ENCODE data around the gene TMEM203.

The TMEM203 gene

GRCh38 chr9:137223078-137223970, 17.9 kb upstream of the TMEM203 start:
- DNase-seq (ENCODE audit: low spot score), result peak; percentile 99
- no peak for TF ChIP-seq CTCF (IDR thresholded peaks at IDR 0.05; ENCODE audit: borderline replicate concordance, control extremely low read depth, extremely low read depth, insufficient read depth, missing control alignments)
- in situ Hi-C loops (cut with MboI; ENCODE audit: low sequenced_read_pairs, unreplicated experiment), result no loop called here

- TF ChIP-seq CTCF (IDR thresholded peaks at IDR 0.05; ENCODE audit: borderline replicate concordance, control extremely low read depth, extremely low read depth, insufficient read depth, missing control alignments), result peak; percentile 4
- in situ Hi-C loops (cut with MboI; ENCODE audit: low sequenced_read_pairs, unreplicated experiment), result no loop called here
- DNase-seq (ENCODE audit: low spot score), result no peak
Observed at GRCh38 chr9:137222190-137223077, 17.0 kb upstream of the TMEM203 start, which contains the start of gene RNF208. RNF208 (minus strand) TSS chr9:137222240; CDS start chr9:137221212, 1,028 bp downstream.

- in situ Hi-C loops (cut with MboI; ENCODE audit: low sequenced_read_pairs, unreplicated experiment), result no loop called here
- no peak for TF ChIP-seq CTCF (IDR thresholded peaks at IDR 0.05; ENCODE audit: borderline replicate concordance, control extremely low read depth, extremely low read depth, insufficient read depth, missing control alignments)
- no peak for DNase-seq (ENCODE audit: low spot score)
Observed at GRCh38 chr9:137221506-137222111, 16.2 kb upstream of the TMEM203 start.

- no peak for TF ChIP-seq CTCF (IDR thresholded peaks at IDR 0.05; ENCODE audit: borderline replicate concordance, control extremely low read depth, extremely low read depth, insufficient read depth, missing control alignments)
- in situ Hi-C loops (cut with MboI; ENCODE audit: low sequenced_read_pairs, unreplicated experiment), result no loop called here
- DNase-seq (ENCODE audit: low spot score), result no peak
Observed at GRCh38 chr9:137221095-137221505, 15.7 kb upstream of the TMEM203 start.

- in situ Hi-C loops (cut with MboI; ENCODE audit: low sequenced_read_pairs, unreplicated experiment), result no loop called here
- DNase-seq (ENCODE audit: low spot score), result no peak
- no peak for TF ChIP-seq CTCF (IDR thresholded peaks at IDR 0.05; ENCODE audit: borderline replicate concordance, control extremely low read depth, extremely low read depth, insufficient read depth, missing control alignments)
Observed at GRCh38 chr9:137220317-137221094, 15.1 kb upstream of the TMEM203 start.

Data from GM13976 (cell line).